ENCODE results near the gene FANCB.

DNA sequence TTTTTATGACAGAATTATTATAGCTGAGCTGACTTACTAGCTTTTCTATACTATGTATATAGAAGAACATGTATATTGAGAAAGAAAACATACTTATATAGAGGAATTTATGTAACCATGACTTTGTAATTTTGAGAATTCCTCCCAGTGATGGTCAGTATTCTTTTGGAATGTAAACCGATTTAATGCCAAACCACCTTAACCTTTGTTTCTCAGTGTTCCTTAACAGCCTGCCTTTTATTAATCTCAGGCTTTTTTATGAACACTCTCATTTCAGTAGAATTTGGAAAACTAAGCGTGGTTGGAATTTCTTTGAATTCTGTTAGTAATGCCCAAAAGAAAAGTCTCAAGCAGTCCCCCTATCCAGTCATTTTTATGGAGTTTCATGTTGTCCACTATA lies 47.3 kb upstream of the FANCB start:
- TF ChIP-seq, protein P1, sequence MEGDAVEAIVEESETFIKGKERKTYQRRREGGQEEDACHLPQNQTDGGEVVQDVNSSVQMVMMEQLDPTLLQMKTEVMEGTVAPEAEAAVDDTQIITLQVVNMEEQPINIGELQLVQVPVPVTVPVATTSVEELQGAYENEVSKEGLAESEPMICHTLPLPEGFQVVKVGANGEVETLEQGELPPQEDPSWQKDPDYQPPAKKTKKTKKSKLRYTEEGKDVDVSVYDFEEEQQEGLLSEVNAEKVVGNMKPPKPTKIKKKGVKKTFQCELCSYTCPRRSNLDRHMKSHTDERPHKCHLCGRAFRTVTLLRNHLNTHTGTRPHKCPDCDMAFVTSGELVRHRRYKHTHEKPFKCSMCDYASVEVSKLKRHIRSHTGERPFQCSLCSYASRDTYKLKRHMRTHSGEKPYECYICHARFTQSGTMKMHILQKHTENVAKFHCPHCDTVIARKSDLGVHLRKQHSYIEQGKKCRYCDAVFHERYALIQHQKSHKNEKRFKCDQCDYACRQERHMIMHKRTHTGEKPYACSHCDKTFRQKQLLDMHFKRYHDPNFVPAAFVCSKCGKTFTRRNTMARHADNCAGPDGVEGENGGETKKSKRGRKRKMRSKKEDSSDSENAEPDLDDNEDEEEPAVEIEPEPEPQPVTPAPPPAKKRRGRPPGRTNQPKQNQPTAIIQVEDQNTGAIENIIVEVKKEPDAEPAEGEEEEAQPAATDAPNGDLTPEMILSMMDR (IDR thresholded peaks at IDR 0.05 in 8 of 11, conservative IDR thresholded peaks at IDR 0.05 in 3 of 11) = no peak
- TF ChIP-seq POLR2A (IDR thresholded peaks at IDR 0.05) = no peak
